Left renal cortex interstitium (tissue), 4 donors: ENCODE data around the gene HOXD9. TPM values are rescaled to one million over a fixed set of nuclear protein-coding genes. Genes with fewer than 3 reads are reported as not detected.

ENCODE experiments used
- DNase-seq, 4 donors: peaks; one replicate each; pipeline ENCODE4 v3.0.0-alpha.2; 2013; ENCODE audit warnings: low read depth in 4 of 4, low spot score in 2 of 4, missing footprints in 1 of 4
- polyA plus RNA-seq, 4 donors: library from polyadenylated mRNA; unstranded; fragments of 120-200 nt; gene quantifications; one replicate each; pipeline ENCODE4 v1.2.1, GENCODE V29; 2013; ENCODE audit not compliant: insufficient read length in 4 of 4

HOXD9 gene
- 100 to 1,000 TPM in 1 of 4 donors, 10 to 100 TPM in 3; 58.5 to 104 (median 89.0) TPM for polyA plus RNA-seq

DNA sequence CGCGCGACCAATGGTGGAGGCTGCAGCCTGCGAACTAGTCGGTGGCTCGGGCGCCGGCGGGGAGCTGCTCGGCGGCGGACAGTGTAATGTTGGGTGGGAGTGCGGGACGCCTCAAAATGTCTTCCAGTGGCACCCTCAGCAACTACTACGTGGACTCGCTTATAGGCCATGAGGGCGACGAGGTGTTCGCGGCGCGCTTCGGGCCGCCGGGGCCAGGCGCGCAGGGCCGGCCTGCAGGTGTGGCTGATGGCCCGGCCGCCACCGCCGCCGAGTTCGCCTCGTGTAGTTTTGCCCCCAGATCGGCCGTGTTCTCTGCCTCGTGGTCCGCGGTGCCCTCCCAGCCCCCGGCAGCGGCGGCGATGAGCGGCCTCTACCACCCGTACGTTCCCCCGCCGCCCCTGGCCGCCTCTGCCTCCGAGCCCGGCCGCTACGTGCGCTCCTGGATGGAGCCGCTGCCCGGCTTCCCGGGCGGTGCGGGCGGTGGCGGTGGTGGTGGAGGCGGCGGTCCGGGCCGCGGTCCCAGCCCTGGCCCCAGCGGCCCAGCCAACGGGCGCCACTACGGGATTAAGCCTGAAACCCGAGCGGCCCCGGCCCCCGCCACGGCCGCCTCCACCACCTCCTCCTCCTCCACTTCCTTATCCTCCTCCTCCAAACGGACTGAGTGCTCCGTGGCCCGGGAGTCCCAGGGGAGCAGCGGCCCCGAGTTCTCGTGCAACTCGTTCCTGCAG lies at the start of gene HOXD9:
HOXD9 (plus strand) TSS at position 37 of the 728 bp plus-strand sequence; CDS start at position 87, 50 bp downstream.
- no peak for DNase-seq

DNA sequence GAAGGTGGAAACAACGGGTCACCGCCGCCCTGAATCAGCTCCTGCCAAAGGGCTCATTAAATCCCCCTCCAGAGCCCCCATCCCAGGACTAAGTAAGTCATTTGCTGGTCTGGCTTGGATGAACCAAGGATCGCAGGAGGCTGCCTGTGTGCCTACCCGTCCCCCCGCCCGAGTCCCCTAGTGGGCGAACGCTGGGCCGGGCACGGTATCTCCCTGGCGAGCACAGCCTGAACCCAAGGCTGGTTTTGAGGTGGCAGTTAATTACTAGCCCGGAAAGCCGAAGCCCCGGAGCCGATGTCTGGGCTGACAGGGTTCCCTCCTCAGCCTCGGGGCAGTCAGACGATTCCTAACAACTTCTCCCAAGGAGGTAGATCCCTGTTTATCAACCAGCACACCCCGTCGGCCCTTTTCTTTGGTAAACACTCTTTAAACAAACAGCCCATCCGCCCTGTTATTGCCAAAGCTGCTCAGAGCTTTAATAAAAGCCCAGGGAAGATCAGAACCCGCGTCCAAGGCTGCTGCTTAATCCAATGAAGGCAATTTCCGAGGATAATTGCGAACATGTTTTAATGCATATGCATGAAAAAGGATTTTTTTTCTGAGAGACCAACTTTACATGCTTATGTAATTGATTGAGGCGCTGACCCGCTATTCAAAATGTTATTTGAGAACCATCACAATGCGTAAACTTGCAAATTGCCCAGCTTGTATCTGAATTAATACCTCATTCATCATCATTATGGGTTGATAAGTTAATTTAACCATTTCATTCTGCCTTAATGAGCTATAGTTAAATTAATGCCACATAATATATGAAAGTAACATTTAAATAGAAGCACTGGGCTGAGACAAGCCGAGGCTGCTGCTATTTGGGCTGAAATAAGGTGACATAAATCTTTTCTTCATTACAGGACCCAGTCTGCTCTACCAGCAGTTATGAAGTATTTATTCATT lies 49.3 kb upstream of the HOXD9 start:
- DNase-seq: no peak

DNA sequence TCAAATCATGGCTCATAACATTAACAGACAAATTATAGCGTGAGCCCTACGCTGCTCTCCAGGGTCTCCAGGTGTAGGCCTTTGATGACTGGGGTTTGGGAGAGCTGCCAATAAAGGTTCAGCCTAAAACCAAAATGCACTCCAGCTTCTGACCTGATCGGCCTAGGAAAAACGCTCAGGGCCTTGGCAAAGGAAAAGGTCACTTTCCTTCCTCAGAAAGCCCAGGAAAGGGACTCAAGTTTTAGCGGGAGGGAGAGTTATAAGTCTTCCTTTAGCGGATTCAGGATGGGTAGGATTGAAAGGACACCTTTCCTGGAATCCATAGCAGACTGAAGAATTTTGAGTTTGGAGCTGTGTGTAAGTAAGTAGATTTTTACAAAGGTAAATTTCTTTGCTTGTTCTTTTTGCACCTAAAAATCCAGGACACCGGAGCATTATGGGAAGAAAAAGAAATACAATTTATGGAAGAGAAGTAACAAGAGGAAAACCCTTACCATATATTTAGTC lies 47.5 kb upstream of the HOXD9 start:
- DNase-seq: no peak

DNA sequence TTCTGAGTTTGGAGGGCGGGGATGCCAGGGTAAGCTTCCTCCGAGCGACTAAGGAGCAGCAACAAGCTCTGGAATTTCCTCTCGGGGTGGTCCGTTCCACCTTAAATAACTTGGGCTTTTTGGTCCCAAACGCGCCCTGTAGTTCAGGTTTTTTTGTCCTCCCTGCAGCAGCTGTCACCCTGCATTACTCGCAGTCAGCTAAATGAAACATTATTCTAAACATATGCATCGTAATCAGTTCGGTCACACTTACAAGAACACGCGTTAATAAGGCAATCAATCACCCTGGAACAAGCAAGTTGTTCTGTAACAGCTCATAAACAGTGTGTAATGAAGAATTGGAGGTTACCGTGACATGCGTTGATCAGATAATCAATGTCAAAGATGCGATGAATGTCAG lies 47.0 kb upstream of the HOXD9 start:
- DNase-seq: no peak

DNA sequence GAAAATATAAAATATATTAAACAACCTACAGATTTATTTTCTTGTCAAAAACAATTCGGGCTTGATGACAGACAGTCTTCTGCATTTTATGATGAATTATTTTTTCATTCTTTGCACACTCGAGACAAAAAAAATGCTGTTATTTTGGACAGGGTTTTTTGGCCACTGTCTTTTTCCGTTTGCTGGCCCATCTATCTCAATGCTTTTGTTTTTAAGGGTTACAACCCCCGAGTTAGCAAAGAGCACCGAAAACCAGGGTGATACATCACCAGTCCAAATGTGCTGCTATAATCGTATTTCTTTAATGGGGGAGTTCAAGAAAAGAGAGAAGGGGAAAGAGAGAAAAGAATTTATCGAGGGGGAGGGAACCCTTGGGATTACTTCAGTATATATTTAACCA lies 46.5 kb upstream of the HOXD9 start:
- no peak for DNase-seq

DNA sequence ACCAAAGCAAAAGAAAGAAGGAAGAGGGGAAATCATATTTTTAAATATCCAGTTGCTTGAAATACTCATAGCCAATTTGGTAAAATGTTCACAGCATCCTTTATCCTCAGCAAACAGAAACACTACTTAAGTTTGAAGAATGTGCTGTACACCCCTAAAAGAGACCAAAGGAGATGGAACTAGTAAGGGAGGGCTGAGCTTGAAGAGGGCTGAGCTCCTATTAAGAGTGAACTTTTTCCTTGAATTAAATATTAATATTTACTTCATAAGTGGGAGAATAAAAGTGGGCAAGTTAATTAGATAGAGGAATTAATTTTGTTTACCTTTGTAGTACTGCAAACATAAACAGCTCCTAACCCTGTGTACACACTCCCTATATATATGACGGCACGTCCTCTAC lies 45.7 kb upstream of the HOXD9 start:
- DNase-seq: no peak

DNA sequence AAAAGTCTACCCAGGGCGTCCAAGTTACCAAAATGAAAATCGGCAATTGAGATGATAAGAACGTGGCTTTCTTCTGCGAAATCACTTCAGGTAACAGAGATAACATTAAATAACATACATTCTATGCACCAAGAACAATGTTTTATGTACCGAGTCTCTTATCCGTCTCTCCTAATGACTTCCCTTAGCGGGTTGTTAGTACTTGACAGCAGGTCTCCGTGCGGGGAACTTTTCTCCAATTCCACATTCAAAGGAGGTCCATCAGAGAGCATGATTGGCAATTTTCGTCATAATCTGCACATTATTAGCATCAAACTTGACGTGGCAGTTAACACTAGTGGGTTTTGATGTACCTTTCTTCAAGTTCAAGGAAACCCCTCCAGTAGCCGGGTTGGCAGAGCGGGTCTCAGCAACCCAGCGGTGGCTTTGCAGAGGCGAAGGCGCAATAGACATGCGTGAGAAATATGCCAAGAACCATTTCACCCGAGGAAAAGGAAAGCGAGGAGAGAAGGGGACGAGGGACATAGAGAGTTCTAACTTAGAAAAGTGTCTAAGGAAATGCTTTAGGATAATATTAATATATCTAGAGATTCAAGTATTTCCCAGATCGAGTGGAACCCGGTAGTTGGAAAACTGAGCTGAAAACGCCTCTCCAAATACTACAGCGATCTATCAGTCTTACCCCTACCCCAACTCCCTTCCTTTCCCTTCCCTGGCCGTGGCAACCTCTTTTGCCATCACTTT lies 43.8 kb upstream of the HOXD9 start:
- DNase-seq: peak in 1 of 4 donors; percentile 16

DNA sequence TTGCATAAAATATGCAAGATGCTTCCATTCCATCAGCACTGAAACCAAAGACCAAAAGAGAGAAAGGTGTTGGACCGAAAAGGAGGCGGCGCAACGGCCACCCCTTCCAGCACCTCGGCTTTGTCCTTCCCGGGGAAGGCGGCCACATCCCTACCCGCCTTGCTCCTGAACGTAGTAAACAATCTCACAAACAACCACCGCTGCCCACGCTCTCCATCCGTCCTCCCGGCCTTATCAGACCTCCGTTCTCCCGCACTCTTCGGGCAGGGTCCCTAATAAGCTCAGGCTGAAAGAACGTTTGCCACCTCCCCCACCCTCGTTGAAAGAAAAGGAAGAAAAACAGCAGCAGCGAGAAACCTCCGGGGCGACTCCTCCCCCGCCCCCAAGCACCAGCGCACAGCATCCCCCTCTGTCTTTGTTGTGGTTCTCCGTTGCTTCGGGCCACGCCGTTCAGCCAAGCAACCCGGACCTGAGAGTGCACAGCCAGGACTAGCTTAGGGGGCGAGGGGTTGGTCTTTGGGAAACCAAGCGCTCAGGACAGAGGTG lies 43.2 kb upstream of the HOXD9 start:
- peak in 1 of 4 donors; percentile 7 for DNase-seq

DNA sequence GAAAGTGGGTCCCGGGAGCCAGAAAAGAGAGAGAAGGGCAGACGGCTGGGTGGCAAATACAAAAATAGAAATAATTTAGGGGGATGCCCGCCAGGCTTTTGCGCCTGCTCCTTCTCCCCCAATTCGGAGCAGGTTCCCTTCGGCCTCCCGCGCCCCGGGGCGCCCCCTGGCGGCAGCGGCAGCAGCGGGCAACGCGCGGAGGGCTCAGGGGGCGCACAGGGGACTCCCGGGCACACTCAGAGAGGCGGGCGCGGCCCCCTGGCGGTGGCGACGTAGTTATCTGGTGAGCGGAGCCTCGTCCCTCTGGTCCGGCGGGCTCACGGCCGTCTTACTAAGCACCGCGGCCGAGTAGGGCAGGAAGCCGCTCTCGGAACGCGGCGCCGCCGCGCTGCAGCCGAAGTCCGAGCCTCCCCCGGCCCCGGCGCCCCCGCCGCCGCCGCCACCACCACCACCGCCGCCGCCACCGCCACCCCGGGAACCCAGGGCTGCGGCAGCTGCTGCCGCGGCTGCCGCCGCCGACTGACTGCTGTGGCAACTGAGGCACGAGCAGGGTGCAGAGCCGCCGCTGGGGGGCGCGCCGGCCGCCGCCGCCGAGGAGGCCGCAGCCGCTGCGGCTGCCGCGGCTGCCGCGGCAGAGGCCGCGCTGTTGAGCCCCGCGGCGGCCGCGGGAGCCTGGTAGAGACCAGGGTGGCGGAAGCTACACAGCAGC lies 42.5 kb upstream of the HOXD9 start:
- peak in 1 of 4 donors; percentile 20 for DNase-seq

DNA sequence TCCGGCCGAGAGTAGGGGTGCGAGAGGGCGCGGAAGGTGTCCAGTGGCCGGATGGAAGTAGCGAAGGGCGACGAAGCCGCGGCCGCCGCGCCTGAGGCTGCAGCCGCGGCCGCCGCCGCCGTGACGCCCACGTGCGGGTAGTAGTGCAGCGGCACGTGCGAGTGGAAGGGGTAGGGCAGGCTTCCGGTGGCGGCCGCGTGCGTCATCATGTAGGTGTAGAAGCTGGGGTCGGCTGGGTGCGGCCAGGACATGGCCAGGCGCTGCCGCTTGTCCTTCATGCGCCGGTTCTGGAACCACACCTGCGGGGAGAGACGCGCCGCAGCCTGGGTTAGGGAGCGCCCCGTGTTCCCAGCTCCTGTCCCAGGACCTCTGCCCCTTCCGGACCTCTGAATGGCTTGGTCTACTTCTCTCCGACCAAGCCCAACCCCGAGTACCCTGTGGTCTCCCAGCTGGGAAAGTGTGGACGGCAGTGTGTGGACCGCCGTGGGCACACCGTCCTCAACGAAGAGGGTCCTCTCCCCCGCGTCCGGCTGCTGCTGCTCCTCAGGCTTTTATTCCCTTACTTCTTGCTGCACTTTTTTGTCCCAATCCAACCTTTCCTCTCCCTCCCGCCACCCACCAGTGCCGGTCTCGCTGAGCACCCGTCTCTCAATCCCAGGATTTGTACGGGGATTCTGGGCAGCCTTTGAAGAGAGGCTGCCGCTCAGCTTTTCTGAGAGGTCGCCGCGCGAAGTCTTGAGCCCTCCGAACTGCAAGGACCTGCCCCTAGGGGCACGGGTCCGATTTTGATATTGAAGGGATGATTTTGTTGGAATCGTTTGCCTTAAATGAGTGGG lies 41.8 kb upstream of the HOXD9 start:
- DNase-seq: peak in 1 of 4 donors; percentile 16

DNA sequence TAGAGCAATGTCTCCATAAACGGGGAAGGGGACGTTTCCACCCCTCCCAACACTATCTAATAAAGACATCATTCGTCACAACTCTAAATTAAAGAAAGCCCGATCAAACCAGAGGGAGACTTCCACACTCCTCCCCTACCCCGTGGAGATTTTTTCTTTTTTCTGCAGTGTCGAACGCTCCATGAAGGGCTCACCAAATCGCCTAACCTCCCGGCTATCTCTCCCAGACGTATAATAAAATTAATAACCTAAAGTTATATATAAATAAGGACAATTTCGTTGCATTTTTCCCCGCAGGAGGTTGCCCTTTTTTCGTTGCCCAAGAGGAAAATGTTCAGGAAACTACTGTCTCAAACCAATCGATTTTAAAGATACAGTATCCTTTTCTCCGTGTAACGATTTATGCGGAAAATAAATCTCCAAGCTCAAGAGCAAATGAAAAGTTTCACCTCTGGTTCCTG lies 41.1 kb upstream of the HOXD9 start:
- DNase-seq: peak in 1 of 4 donors; percentile 31

DNA sequence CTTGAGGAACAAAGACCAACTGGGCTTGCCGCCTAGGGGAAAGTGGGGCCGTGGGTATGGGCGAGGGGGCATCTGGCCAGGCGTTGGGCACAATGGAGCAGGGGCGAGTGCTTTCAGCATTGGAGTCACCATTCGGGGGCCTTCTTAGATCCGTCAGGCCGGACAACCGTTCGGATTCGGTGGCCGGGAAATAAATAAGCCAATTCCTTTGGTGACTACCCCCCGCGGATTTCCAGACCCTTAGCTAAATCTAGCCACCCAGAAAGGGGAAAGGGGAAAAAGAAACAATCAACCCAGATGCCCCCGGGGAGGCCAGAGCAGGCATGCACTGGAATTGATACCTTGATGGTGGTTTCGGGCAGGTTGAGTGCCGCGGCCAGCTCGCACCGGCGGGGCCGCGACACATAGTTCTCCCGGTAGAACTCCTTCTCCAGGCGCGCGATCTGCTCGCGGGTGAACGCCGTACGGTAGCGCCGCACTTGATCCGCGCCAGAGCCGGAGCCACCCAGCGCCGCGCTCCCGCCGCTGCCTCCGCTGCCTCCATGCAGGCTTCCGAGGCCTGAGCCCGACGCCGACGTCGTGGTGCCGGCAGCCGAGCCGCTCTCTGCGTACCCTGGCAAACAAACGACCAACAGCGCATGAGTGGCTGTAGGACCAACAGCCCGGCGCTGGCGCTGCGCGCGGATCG lies 40.5 kb upstream of the HOXD9 start:
- DNase-seq: peak in 1 of 4 donors; percentile 13

DNA sequence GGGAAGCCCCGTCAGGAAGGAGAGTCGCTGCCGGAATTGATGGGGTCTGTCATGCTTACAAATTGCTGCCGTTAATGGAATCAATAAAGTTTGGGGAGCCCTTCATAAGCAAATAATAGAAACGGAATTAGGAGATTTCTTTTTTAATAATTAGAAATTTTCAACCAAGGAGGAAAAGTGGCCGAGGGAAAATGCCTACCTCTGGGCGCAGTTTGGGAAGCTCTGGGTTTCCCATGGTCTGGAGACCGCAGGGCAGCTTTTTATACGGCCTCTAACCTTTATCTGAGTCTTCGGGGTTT lies 40.0 kb upstream of the HOXD9 start:
- DNase-seq: peak in 1 of 4 donors; percentile 17

DNA sequence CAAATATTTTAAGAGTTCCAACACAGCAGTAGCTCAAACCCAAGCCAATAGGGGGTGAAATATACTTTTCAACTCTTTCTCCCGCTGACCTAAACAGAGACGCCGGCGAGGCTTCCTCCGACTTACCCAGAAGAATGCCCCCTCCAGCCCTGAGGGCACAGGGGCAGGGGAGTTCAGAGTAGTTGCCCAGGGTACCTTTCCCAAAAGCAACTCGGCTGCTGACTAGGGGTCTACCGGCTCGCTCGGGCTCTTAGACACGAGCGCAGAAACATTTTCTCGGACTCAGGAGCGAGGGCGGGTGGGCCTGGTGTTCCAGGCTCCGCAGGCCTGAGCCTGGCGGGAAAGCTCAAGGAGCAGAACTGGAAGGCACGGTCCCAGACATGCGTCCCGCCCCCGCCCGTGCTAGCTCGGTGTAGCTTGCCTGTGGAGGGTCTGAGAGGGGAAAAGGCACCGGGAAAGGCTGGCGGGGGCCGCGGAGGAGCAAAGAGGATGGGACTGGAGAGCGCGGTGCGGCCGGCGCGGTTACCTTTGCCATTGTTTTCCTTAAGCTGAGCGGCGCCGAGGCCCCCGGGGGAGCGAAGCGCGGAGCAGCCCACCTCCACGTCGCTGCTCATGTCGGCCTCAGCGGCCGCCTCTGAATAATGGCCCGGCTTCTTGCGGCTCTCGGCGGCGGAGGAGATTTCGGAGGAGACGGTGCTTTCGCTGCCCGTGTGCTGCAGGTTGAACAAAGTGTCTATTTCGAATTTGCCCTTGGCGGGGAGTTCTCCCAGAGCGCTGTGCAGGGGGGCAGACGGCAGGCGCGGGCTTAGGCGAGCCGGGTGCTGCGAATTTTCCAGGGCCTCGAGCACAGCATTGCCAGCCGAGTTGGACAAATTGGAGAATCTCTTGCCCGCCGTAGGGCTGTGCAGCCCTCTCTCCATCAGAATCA lies 39.4 kb upstream of the HOXD9 start:
- DNase-seq: no peak

DNA sequence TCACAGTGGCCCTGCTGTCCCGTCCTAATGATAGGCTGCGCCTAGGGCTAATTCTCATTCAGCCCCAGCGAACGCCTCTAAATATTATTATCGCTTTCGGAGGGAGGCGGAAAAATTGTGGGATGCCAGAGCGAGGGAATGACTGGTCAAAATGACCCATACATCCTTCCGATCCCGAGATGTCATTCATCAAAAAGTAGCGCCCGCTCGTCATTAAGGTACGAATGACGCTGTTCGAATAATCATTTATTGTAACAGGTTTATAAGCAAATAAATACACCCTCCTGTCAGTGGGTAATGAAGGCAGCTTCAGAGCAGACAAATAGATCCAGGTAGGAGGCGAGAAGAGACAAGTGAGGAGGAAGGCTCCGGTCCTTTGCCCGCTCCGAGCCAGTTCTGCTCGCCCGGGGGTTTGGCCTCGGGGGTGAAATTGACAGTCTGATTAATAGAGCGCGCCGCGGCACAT lies 38.7 kb upstream of the HOXD9 start, which contains the start of gene EVX2:
EVX2 (minus strand) TSS at position 167 of the 466 bp plus-strand sequence. CDS start 186 bp downstream, outside the sequence.
- DNase-seq: no peak

DNA sequence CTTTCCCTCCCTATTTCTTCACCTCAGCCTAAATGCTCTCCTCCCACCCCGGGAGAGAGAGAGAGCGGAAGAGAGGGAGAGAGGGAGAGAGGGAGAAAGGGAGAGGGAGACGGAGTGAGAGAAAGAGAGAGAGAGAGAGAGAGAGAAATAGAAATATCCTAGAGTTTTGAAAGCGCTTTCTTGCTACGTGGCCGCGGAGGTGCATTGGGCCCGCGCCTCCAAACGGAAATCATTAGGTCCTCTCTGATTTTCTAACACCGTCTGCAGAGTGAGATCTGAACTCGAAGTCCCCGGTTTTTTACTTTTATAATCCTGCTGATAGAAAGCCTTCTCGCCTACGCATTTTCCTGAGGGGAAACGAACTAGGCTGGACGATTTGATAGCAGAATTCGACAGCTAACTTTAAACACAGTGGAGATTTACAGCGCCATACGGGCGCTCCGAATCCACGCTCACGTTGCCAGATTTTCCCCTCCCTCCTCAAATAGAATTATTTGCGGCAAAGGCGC lies 37.9 kb upstream of the HOXD9 start:
- DNase-seq: no peak
